Activated CD4-positive, CD25-positive, alpha-beta regulatory T cell treated with anti-CD3 and anti-CD28 coated beads, Interleukin-2, amount 50 U/mL, for 16 hours (primary cell): ENCODE data around the gene DCAF12L1.

Experiments
- DNase-seq: peaks from one replicate; pipeline ENCODE4 v3.0.0-alpha.2; 2020; ENCODE audit warnings: low read depth, low spot score

The DCAF12L1 gene

GRCh38 chrX:126552313-126553022 lies at the start of gene DCAF12L1:
TSS of gene DCAF12L1 (minus strand) at chrX:126552814. CDS start at chrX:126552608, 206 bp downstream.
- DNase-seq, result no peak

DNA sequence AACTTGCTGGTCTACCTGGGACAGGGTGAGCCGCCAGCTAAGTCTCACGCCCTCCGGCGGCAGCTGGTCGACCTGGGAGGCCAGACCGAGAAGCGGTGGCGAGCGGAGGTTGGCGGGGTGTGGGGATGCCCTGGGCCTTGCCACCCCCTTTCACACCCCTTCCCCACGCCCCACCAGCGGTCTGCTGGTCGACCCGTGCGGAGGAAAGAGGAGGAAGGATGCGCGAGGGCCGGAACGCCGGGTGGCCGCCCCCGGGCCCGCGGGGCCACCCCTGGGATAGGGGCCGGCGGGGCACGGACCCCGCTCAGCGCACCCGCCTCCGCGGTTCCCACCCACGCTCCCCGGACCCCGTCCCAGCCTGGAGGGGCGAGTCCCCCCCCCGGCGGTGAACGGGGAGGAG lies 28.3 kb upstream of the DCAF12L1 start:
- DNase-seq, result no peak

DNA sequence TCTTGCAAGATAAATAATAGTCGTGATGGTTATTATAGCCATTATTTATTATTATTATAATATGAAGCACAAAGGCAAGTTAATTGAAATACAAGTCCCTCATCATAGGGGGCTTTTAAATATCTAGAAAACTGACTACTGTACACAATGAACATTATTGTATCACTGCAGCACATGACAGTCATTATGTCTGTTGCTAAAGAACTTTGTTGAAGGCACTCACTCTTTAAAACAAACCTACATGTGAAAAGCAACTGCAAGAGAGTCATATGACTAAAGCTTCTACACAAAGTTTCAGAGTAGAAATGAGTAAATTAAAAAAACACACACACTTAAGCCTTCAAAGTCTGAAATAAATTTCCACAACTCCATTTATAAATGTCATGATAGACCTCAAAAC lies 23.3 kb upstream of the DCAF12L1 start:
- no peak for DNase-seq

- no peak for DNase-seq
Observed at GRCh38 chrX:126557151-126557550, 4.5 kb upstream of the DCAF12L1 start.

- DNase-seq, result no peak
Observed at GRCh38 chrX:126551725-126552312, 795 bp downstream of the DCAF12L1 start.

GRCh38 chrX:126551306-126551705 lies 1.3 kb downstream of the DCAF12L1 start:
- DNase-seq, result no peak

GRCh38 chrX:126550816-126551215 lies 1.8 kb downstream of the DCAF12L1 start:
- no peak for DNase-seq

GRCh38 chrX:126509923-126510322 lies 42.7 kb downstream of the DCAF12L1 start:
- DNase-seq, result no peak
